HepG2 (cell line): ENCODE measurements around the gene LYRM2. TPM values are rescaled to one million over a fixed set of nuclear protein-coding genes. Genes with fewer than 3 reads are reported as not detected.

Experiments
- ATAC-seq: fragments of 200-7000 bp; cut with Tn5 transposase; 3 replicates; pipeline ENCODE4 v1.9.1; 2020; ENCODE audit warnings: mild to moderate bottlenecking, moderate library complexity
- BruUV-seq: library from RNA; stranded (reverse); fragments of 400-500 nt; replicated peaks from 2 replicates; lab custom pipeline; 2021; lab: Mats Ljungman, UMichigan
- CTCF ChIA-PET: fragments of 300-600 bp; formaldehyde crosslinking; extraction: SDS; loops from one replicate; lab custom pipeline; 2021; ENCODE audit warnings: low total read pairs, inconsistent platforms, low intra/inter-chr PET ratio; lab: Yijun Ruan, JAX
- POLR2A ChIA-PET: fragments of 350-600 bp; sonication (Branson Sonifier 250); formaldehyde crosslinking; loops from one replicate; lab custom pipeline; 2020; ENCODE audit warnings: antibody characterized with exemption, inconsistent platforms; lab: Yijun Ruan, JAX
- DNase-seq: peaks from one replicate; pipeline ENCODE4 v3.0.0-alpha.2; 2015; ENCODE audit warnings: low spot score
- FAIRE-seq: peaks from 3 replicates; lab custom pipeline; 2011; peaks lifted over from hg19 to GRCh38; lab: Jason Lieb, UNC
- H2AFZ ChIP-seq: one replicate; pipeline ENCODE4 v1.6.1; 2011; ENCODE audit warnings: low read length, inconsistent platforms
- H3K27ac ChIP-seq: fragments of 300-600 bp; 3 replicates; pipeline ENCODE4 v1.8.0; 2011; ENCODE audit warnings: mixed run types, mild to moderate bottlenecking, mixed read lengths, low read length, inconsistent platforms; ENCODE audit not compliant: insufficient read depth; ENCODE audit errors: extremely low read length
- H3K27me3 ChIP-seq, 2 experiments: fragments of 200-600 bp in 1 of 2; 2 replicates in 1 of 2; 3 replicates in 1 of 2; pipeline versions ENCODE4 v1.6.0 to v1.8.0; 2011; ENCODE audit warnings: low read length in 2 of 2, mild to moderate bottlenecking in 2 of 2, moderate library complexity in 2 of 2, inconsistent platforms in 1 of 2; ENCODE audit not compliant: insufficient read depth in 2 of 2, control insufficient read depth in 1 of 2
- H3K36me3 ChIP-seq, 2 experiments: fragments of 200-600 bp in 1 of 2; replicated peaks in 1 of 2; 2 replicates in 1 of 2; 3 replicates in 1 of 2; pipeline versions ENCODE4 v1.5.1 to v1.8.0; 2011; ENCODE audit warnings: low read length in 2 of 2, inconsistent platforms in 1 of 2; ENCODE audit not compliant: insufficient read depth in 2 of 2, control insufficient read depth in 1 of 2
- H3K4me1 ChIP-seq: 2 replicates; pipeline ENCODE4 v1.5.1; 2012; ENCODE audit warnings: low read length, inconsistent platforms; ENCODE audit not compliant: insufficient read depth
- H3K4me2 ChIP-seq: 2 replicates; pipeline ENCODE4 v1.6.0; 2011; ENCODE audit warnings: low read depth, low read length, inconsistent platforms
- H3K4me3 ChIP-seq, 3 experiments: fragments of 200-600 bp in 1 of 3; sonication (generic), shearing (Covaris generic) in 1 of 3; replicated peaks in 1 of 3; 2 replicates each; pipeline ENCODE4 v1.5.1; 2011 to 2016; ENCODE audit warnings: low read length in 3 of 3, inconsistent platforms in 2 of 3, low read depth in 2 of 3, mild to moderate bottlenecking in 2 of 3, control low read depth in 1 of 3, mixed read lengths in 1 of 3; ENCODE audit not compliant: insufficient read depth in 1 of 3
- H3K79me2 ChIP-seq: one replicate; pipeline ENCODE4 v1.6.1; 2011; ENCODE audit warnings: low read length, inconsistent platforms; ENCODE audit not compliant: insufficient read depth
- H3K9ac ChIP-seq: 2 replicates; pipeline ENCODE4 v1.6.0; 2011; ENCODE audit warnings: mild to moderate bottlenecking, low read depth, low read length, inconsistent platforms; ENCODE audit not compliant: insufficient read depth
- H3K9me3 ChIP-seq: 2 replicates; pipeline ENCODE4 v1.5.1; 2012; ENCODE audit warnings: mild to moderate bottlenecking, low read length
- H4K20me1 ChIP-seq: 2 replicates; pipeline ENCODE4 v1.6.0; 2011; ENCODE audit warnings: inconsistent platforms, mild to moderate bottlenecking, low read length, moderate library complexity; ENCODE audit not compliant: insufficient read depth
- EZH2 ChIP-seq: conservative IDR thresholded peaks from 2 replicates; pipeline ENCODE4 v1.6.1; 2012; ENCODE audit warnings: mild to moderate bottlenecking, low read depth, low read length, moderate library complexity
- FOXA3 ChIP-seq: IDR thresholded peaks from 2 replicates; pipeline ENCODE4 v1.6.1; 2016; ENCODE audit warnings: missing genetic modification reagents, missing compliant biosample characterization
- HNF4G ChIP-seq, 2 experiments: sonication (generic) in 1 of 2; formaldehyde crosslinking in 1 of 2; IDR thresholded peaks; 2 replicates each; pipeline versions ENCODE4 v1.4.0 to v1.6.1; 2011 to 2020; ENCODE audit warnings: borderline replicate concordance in 2 of 2, low read depth in 2 of 2, mild to moderate bottlenecking in 2 of 2, low read length in 1 of 2, missing genetic modification reagents in 1 of 2, moderate library complexity in 1 of 2
- MED8 ChIP-seq: sonication (generic); formaldehyde crosslinking; IDR thresholded peaks from 2 replicates; pipeline ENCODE4 v1.8.1; 2023; ENCODE audit warnings: mild to moderate bottlenecking, missing genetic modification reagents; ENCODE audit not compliant: insufficient replicate concordance
- MIER2 ChIP-seq: IDR thresholded peaks from 2 replicates; pipeline ENCODE4 v1.6.1; 2016; ENCODE audit warnings: missing biosample characterization, missing genetic modification reagents
- ZNF879 ChIP-seq: sonication (generic); formaldehyde crosslinking; IDR thresholded peaks from 2 replicates; pipeline ENCODE4 v1.8.1; 2023; ENCODE audit warnings: missing genetic modification reagents
- WGBS: methylation state at CpG from one replicate; pipeline ENCODE4 v1.1.6; 2017; ENCODE audit warnings: low lambda C conversion rate; 5-methylcytosine and 5-hydroxymethylcytosine counted together
- in situ Hi-C: cut with HindIII; loops from 2 replicates; pipeline ENCODE4 v1.10.0; 2017; ENCODE audit warnings: low pct_unique_long_range_greater_than_20kb; ENCODE audit not compliant: extremely low pct_ligation_motif_present
- intact Hi-C: fragments of 100-400 bp; cut with micrococcal nuclease; formaldehyde crosslinking; loops from one replicate; pipeline ENCODE4 v1.10.0; 2022; ENCODE audit not compliant: unreplicated experiment
- polyA plus RNA-seq, 8 experiments: library from polyadenylated mRNA; depleted of rRNA in 3 of 8; stranded (reverse) in 7 of 8; unstranded in 1 of 8; fragments of >200 nt; fragmentation: Illumina TruSeq in 4 of 8; extraction: Trizol in 4 of 8; gene quantifications; 2 replicates each; pipeline versions ENCODE4 v1.2.1 to v1.2.3, GENCODE V29; 2011 to 2016; ENCODE audit warnings: low read depth in 4 of 8, missing spikeins in 1 of 8, mixed read lengths in 1 of 8; ENCODE audit not compliant: insufficient read depth in 1 of 8
- total RNA-seq, 5 experiments: library from RNA; depleted of rRNA; stranded (reverse); fragments of >200 nt; fragmentation: Illumina TruSeq; extraction: Trizol; gene quantifications; 2 replicates each; pipeline ENCODE4 v1.2.3, GENCODE V29; 2016; ENCODE audit warnings: low read depth in 1 of 5
- TF ChIP-seq, protein P1 (sequence below): sonication (generic); formaldehyde crosslinking; IDR thresholded peaks from 2 replicates; pipeline ENCODE4 v1.9.0; 2021; ENCODE audit warnings: missing genetic modification reagents, mild to moderate bottlenecking, borderline replicate concordance
- TF ChIP-seq, protein P2 (sequence below): sonication (generic); formaldehyde crosslinking; IDR thresholded peaks from 2 replicates; pipeline ENCODE4 v1.8.0; 2022; ENCODE audit warnings: mild to moderate bottlenecking, missing genetic modification reagents, moderate library complexity

LYRM2 gene
- total and polyA plus RNA-seq, 2 of the 13 experiments (the other 11 are each of a cell fraction or from before 2014, with no cell fraction given): 17.8 to 32.6 TPM

DNA sequence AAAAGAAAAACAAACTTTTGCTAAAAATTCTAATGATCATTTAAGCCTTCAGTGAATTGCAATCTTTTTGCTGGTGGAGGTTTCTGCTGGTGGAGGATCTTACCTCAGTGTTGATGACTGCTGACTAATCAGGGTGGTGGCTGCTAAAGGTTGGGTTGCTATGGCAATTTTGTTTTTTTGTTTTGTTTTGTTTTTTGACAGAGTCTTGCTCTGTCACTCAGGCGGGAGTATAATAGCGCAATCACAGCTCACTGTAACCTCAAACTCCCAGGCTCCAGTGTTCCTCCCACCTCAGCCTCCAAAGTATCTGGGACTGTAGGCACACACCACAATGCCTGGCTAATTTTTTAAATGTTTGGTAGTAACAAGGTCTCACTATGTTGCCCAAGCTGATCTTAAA, 110.9 kb downstream of the LYRM2 start (continued):
- TF ChIP-seq HNF4G (IDR thresholded peaks at IDR 0.05; ENCODE audit: borderline replicate concordance, low read depth, low read length) (no peak), HNF4G (CRISPR knock-in tag; IDR thresholded peaks at IDR 0.05; ENCODE audit: borderline replicate concordance, low read depth) (no peak), EZH2 (no peak), MED8 (CRISPR knock-in tag) (no peak), MIER2 (no peak), ZNF879 (no peak)
- TF ChIP-seq, protein P1, sequence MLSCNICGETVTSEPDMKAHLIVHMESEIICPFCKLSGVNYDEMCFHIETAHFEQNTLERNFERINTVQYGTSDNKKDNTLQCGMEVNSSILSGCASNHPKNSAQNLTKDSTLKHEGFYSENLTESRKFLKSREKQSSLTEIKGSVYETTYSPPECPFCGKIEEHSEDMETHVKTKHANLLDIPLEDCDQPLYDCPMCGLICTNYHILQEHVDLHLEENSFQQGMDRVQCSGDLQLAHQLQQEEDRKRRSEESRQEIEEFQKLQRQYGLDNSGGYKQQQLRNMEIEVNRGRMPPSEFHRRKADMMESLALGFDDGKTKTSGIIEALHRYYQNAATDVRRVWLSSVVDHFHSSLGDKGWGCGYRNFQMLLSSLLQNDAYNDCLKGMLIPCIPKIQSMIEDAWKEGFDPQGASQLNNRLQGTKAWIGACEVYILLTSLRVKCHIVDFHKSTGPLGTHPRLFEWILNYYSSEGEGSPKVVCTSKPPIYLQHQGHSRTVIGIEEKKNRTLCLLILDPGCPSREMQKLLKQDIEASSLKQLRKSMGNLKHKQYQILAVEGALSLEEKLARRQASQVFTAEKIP (CRISPR knock-in tag): no peak
- TF ChIP-seq, protein P2, sequence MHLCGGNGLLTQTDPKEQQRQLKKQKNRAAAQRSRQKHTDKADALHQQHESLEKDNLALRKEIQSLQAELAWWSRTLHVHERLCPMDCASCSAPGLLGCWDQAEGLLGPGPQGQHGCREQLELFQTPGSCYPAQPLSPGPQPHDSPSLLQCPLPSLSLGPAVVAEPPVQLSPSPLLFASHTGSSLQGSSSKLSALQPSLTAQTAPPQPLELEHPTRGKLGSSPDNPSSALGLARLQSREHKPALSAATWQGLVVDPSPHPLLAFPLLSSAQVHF: no peak

DNA sequence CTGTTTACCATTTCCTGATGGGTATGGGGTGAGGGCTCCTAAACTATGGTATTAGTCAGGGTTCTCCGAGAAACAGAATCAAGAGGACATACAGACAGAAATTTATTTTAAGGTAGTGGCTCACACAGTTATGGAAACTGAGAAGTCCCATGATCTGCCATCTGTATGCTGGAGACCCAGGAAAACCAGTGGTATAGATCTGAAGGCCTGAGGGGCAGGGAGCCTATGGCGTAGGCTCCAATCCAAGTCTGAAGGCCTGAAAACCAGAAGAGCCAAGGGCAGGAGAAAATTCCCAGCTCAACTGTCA, 112.0 kb downstream of the LYRM2 start:
- WGBS: 73% methylated on average over 2 of the region's 2 CpGs
- no TSS peak for BruUV-seq
- CTCF ChIA-PET: no interaction called here

More for the DNA sequence above, 112.0 kb downstream of the LYRM2 start:
- in situ Hi-C loops (no loop called here), intact Hi-C loops (no loop called here)
- DNase-seq (no peak), FAIRE-seq (no peak), ATAC-seq (no peak)
- Histone ChIP-seq H3K4me2 (no peak overlapping the region), H3K9me3 (no peaks in the 10 kb centered on the region), H3K79me2 (no peaks in the 10 kb centered on the region), H3K36me3 (no peaks in the 10 kb centered on the region), H3K9ac (no peak overlapping the region), H3K4me1 (no peaks in the 10 kb centered on the region), H2AFZ (no peak overlapping the region), H3K27me3 (no peaks in the 10 kb centered on the region), H4K20me1 (no peaks in the 10 kb centered on the region), H3K4me3 (no peak overlapping the region), H3K27ac (no peak overlapping the region)
- POLR2A ChIA-PET: no interaction called here
- TF ChIP-seq FOXA3 (CRISPR knock-in tag): no peak
